Umbilical cord (tissue), 2 donors: ENCODE results near the gene DTD2. TPM values are rescaled to one million over a fixed set of nuclear protein-coding genes. Genes with fewer than 3 reads are reported as not detected.
"Not testable (repeated sequence)": the region's sequence is repeated elsewhere in the genome, so short reads cannot be mapped to it uniquely, and the experiment has no call there.

ENCODE experiments used
- DNase-seq: peaks from one replicate; pipeline ENCODE4 v3.0.0-alpha.2; 2015; ENCODE audit warnings: low spot score
- total RNA-seq: library from RNA; depleted of rRNA; stranded (reverse); fragments of >200 nt; gene quantifications from one replicate; pipeline ENCODE4 v1.2.3, GENCODE V29; 2014; ENCODE audit warnings: low replicate concordance; ENCODE audit not compliant: insufficient read depth

DTD2 gene
- total RNA-seq, 1 donor from 2014 or later, result 85.7 TPM

- no peak for DNase-seq
Observed at GRCh38 chr14:31442284-31442683, 15.0 kb downstream of the DTD2 start.

- peak; percentile 77 for DNase-seq
Observed at GRCh38 chr14:31441273-31442111, 15.8 kb downstream of the DTD2 start.

DNA sequence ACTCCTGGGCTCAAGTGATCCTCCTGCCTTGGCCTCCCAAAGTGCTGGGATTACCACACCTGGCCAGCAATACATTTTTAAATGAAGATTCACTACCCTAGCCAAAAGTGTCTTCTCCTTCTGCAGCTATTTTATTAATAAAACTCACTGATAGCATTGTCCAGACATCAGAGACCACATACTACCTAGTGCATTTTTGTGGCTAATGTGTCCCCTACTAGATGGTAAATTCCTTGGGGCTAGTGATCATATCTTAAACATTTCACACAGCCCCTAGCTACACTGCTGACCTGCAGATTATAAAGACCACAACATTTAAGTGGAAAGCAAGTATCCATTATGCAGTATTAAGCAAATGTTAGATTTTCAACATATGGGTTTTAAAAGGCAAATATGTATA is 17.0 kb downstream of the DTD2 start:
- no peak for DNase-seq

DNA sequence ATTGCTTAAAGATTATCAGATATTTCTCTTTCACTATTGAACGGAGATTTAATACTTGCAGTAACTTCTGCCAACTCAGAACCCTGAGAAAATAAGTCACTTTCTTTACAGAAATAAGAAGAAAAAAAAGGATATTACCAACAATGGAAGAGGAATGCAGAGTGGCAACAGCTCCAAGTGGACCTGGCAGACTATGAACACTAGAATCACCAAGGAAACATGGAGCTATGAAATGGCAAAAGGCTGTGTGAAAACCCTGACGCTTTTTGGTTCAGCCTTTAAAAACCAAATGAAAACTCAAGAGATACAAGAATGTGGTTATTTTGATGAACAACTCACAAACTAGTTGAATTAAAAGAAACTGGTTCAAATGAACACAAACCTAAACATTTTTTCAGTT is 17.7 kb downstream of the DTD2 start:
- no peak for DNase-seq

DNA sequence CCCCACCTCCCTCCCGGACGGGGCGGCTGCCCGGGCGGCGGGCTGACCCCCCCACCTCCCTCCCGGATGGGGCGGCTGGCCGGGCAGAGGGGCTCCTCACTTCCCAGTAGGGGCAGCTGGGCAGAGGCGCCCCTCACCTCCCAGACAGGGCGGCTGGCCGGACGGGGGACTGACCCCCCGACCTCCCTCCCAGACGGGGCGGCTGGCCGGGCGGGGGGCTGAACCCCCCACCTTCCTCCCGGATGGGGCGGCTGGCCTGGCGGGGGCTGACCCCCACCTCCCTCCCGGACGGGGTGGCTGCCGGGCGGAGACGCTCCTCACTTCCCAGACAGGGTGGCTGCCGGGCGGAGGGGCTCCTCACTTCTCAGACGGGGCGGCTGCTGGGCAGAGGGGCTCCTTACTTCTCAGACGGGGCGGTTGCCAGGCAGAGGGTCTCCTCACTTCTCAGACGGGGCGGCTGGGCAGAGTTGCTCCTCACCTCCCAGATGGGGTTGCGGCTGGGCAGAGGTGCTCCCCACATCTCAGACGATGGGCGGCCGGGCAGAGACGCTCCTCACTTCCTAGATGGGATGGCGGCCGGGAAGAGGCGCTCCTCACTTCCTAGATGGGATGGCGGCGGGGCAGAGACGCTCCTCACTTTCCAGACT is 20.1 kb downstream of the DTD2 start:
- DNase-seq, result not testable (repeated sequence)

- DNase-seq, result peak; percentile 72
Observed at GRCh38 chr14:31435276-31435675, 22.0 kb downstream of the DTD2 start.

- DNase-seq, result no peak
Observed at GRCh38 chr14:31430634-31431264, 26.6 kb downstream of the DTD2 start.

DNA sequence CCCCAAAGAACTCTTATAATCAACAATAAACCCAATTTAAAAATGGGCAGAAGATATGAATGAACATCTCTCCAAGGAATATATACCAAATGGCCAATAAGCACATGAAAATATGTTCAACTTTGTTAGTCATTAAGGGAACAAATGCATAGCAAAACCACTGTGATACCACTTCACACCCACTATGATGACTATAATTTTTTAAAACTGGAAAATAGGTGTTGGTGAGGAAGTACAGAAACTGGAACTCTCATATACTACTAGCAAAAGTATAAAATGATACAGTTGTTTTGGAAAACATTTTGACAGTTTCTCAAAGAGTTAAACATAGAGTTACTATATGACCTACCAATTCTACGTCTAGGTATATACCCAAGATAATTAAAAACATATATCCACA is 27.5 kb downstream of the DTD2 start:
- DNase-seq, result no peak

GRCh38 chr14:31428011-31428410 is 29.3 kb downstream of the DTD2 start:
- no peak for DNase-seq

GRCh38 chr14:31426663-31427062 is 30.6 kb downstream of the DTD2 start:
- no peak for DNase-seq

GRCh38 chr14:31425905-31426304 is 31.4 kb downstream of the DTD2 start:
- DNase-seq, result no peak

GRCh38 chr14:31421200-31421599 is 36.1 kb downstream of the DTD2 start:
- no peak for DNase-seq

- DNase-seq, result peak; percentile 96
Observed at GRCh38 chr14:31420319-31421111, 36.8 kb downstream of the DTD2 start, which contains the start of gene HEATR5A. Gene HEATR5A (minus strand): TSS chr14:31420550. CDS start chr14:31402975, 17,575 bp downstream.

DNA sequence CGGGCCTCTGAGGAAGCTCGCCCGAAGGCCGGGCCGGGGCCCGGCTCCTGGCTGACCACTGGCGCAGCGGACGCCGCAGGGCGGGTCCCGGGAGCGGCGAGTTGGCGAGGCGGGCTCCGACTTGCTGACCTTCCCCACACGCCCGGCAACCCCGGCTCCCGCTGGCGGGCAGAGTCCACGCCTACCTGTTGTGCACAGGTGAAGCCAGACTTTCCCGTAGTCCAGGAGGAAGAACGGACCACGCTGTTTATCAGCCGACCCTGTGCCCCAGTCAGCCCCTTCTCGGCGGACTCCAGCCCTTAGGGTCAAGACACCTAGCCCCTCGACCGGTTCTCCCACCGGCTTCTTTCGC is 37.4 kb downstream of the DTD2 start:
- DNase-seq, result peak; percentile 67

DNA sequence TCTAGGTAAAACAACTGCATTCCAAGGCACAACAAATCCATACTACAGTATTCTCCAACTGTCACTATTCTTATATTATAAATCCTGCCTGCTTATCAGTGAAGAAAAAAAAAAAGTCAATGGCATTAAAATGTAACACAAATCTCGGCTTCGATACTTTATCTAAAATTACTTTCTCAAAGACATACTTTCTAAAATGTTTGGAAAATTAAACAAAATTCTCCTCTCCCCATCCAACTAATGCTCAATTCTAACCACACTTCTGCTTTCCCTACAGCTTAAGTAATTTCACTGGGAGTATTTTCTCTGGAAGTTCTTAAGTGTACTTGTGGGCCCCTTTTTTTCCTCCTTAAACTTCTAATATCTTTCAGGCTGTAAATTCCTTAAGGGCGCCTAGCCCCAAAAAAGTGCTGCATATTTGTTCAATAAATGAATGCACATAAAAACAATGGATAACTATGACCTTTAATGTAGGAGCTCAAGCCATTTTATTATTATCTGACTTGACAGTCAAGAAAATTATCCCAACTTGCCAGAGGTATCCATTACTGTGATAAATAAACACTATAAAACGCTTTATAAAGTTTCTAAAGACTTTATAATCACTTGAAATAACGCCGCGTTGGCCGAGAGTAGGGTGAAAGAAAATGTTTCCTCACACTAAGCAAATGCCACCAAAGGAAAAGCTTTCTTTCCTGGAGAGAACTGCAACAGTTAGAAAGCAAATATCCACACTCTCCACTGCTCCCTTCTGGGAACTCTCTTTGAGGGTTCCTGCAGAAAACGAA is 37.9 kb downstream of the DTD2 start:
- DNase-seq, result peak; percentile 32

- no peak for DNase-seq
Observed at GRCh38 chr14:31418440-31418839, 38.9 kb downstream of the DTD2 start.

- no peak for DNase-seq
Observed at GRCh38 chr14:31414190-31414833, 43.0 kb downstream of the DTD2 start.

DNA sequence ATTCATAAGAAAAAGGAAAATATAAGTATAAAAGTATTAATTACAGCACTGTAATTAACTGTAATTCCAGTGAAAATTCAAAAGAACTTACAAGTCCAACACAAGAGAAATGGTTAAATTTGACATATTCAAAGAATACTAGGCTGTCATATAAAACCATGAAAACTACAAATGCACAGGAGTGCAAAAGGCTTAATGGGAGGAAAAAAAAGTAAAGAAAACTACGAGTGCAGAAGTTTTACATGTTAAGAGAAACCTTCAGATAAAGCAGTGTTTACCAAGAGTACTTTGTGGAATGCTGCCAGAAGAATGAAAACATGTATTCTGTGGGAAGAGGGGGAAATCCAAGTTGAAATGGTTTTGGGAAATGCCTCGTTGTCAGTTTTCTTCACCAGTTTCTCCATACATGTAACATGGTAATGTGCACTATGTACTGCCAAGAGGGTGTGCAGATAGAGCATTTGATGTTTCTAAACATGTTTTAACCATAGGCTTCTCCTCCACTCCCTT is 46.0 kb downstream of the DTD2 start:
- peak; percentile 52 for DNase-seq

DNA sequence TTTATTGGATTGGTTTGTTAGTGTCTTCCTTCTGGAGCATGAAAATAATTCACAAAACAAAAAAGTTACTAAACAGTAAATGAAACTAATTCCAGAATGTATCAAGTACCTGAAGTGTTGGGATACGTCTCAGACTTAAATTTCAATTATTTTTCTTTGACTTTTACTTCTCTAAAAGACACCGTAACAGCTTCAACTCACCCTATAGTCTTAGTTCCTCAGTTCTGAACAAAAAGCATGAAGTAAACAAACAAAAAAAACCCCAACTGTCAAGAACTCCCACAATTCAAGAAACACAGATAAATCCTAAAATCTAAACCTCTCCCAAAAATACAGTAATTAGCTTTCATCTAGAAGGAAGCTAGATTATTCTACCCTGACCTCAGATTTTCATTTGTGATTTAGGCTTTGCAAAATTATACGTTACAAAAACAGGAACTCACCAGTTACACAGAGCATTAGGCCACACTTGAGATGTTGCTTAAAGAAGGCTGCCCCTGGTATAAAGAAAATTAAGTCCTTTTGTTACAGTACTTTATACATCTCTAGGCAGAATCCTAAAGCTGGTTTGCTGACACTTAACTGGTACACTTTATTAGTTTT is 47.2 kb downstream of the DTD2 start:
- no peak for DNase-seq

DNA sequence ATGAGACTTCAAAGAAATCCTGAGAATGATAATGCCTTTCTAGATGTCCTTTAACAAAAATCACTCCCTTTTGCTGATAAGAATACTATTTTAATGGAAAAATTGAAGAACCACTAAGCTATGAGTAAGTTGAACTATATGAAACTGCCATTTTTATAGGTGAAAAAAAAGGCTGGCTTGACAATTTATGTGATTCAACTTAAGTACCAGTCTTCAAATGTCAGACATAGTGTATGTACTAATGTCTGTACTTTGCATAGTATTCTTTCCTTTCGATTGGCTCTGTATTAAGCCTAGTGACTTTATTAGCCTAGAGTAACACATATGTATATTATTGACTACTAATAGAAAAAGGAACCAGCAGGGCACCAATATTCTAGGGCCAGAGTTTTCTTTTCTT is 48.9 kb downstream of the DTD2 start:
- no peak for DNase-seq
